H1 (cell line): ENCODE results near the gene WWP2. TPM values are rescaled to one million over a fixed set of nuclear protein-coding genes. Genes with fewer than 3 reads are reported as not detected.

ENCODE experiments used
- CTCF ChIA-PET: fragments of 300-600 bp; sonication (Branson Sonifier 250); formaldehyde crosslinking; loops from one replicate; lab custom pipeline; 2021; ENCODE audit not compliant: partially characterized antibody; lab: Charles Lee
- POLR2A ChIA-PET: fragments of 300-600 bp; sonication (Branson Sonifier 250); formaldehyde crosslinking; loops from one replicate; lab custom pipeline; 2021; ENCODE audit warnings: inconsistent platforms; ENCODE audit not compliant: partially characterized antibody; lab: Charles Lee
- DNase-seq, 2 experiments: peaks; one replicate each; pipeline versions ENCODE4 v3.0.0 to v3.0.0-alpha.2; 2010 to 2022; ENCODE audit warnings: low spot score in 2 of 2, low read depth in 1 of 2, mixed read lengths in 1 of 2
- FAIRE-seq: peaks from 2 replicates; lab custom pipeline; 2011; peaks lifted over from hg19 to GRCh38; lab: Jason Lieb, UNC
- H2AFZ ChIP-seq: 2 replicates; pipeline ENCODE4 v1.8.1; 2012; ENCODE audit warnings: low read length, inconsistent platforms
- H2AK5ac ChIP-seq: 2 replicates; pipeline ENCODE4 v1.6.1; 2013; ENCODE audit warnings: low read depth, low read length
- H2BK120ac ChIP-seq: replicated peaks from 2 replicates; pipeline ENCODE3; 2013; ENCODE audit warnings: low read depth, low read length, inconsistent platforms
- H2BK12ac ChIP-seq: 2 replicates; pipeline ENCODE4 v1.6.1; 2013; ENCODE audit warnings: low read depth, low read length
- H2BK15ac ChIP-seq: 2 replicates; pipeline ENCODE4 v1.6.1; 2013; ENCODE audit warnings: low read length
- H2BK20ac ChIP-seq: 2 replicates; pipeline ENCODE4 v1.6.1; 2013; ENCODE audit warnings: low read length
- H2BK5ac ChIP-seq: 2 replicates; pipeline ENCODE4 v1.6.1; 2013; ENCODE audit warnings: low read depth, low read length
- H3K14ac ChIP-seq: 2 replicates; pipeline ENCODE4 v1.6.1; 2013; ENCODE audit warnings: inconsistent platforms; ENCODE audit not compliant: insufficient read length
- H3K18ac ChIP-seq: 2 replicates; pipeline ENCODE4 v1.6.1; 2013; ENCODE audit warnings: low read length; ENCODE audit errors: extremely low read depth
- H3K23ac ChIP-seq: 2 replicates; pipeline ENCODE4 v1.6.1; 2013; ENCODE audit warnings: inconsistent platforms; ENCODE audit not compliant: insufficient read length
- H3K23me2 ChIP-seq: 2 replicates; pipeline ENCODE4 v1.6.1; 2013; ENCODE audit warnings: low read depth, low read length
- H3K27ac ChIP-seq: 2 replicates; pipeline ENCODE4 v1.6.1; 2011; ENCODE audit warnings: low read depth, low read length, inconsistent platforms
- H3K27me3 ChIP-seq, 4 experiments: replicated peaks in 1 of 4; 1 replicate in 1 of 4; 2 replicates in 3 of 4; pipeline versions ENCODE4 v1.6.1 to v1.8.1; 2011 to 2013; ENCODE audit warnings: low read length in 3 of 4, mild to moderate bottlenecking in 3 of 4, inconsistent platforms in 2 of 4, mixed read lengths in 2 of 4, moderate library complexity in 1 of 4; ENCODE audit not compliant: control insufficient read depth in 3 of 4, insufficient read depth in 3 of 4; ENCODE audit errors: extremely low read depth in 1 of 4
- H3K36me3 ChIP-seq, 4 experiments: 2 replicates each; pipeline versions ENCODE4 v1.6.1 to v1.8.1; 2011 to 2013; ENCODE audit warnings: mild to moderate bottlenecking in 4 of 4, low read length in 3 of 4, moderate library complexity in 2 of 4, control low read depth in 1 of 4, inconsistent platforms in 1 of 4; ENCODE audit not compliant: insufficient read depth in 4 of 4, control insufficient read depth in 2 of 4
- H3K4ac ChIP-seq: replicated peaks from 2 replicates; pipeline ENCODE3; 2013; ENCODE audit warnings: low read length, low read depth, mixed read lengths, inconsistent platforms; ENCODE audit not compliant: insufficient read length
- H3K4me1 ChIP-seq, 4 experiments: replicated peaks in 1 of 4; 1 replicate in 1 of 4; 2 replicates in 3 of 4; pipeline versions ENCODE4 v1.6.1 to v1.8.1; 2011 to 2013; ENCODE audit warnings: low read length in 3 of 4, inconsistent platforms in 2 of 4, mixed read lengths in 1 of 4; ENCODE audit not compliant: insufficient read depth in 4 of 4, control insufficient read depth in 3 of 4
- H3K4me2 ChIP-seq, 2 experiments: 2 replicates each; pipeline versions ENCODE4 v1.6.1 to v1.8.1; 2011 to 2013; ENCODE audit warnings: low read depth in 2 of 2, low read length in 2 of 2, control low read depth in 1 of 2, inconsistent platforms in 1 of 2, mild to moderate bottlenecking in 1 of 2; ENCODE audit not compliant: insufficient read depth in 1 of 2
- H3K4me3 ChIP-seq, 4 experiments: fragments of 200-600, 300-600 bp in 1 of 4; sonication (generic), shearing (Covaris generic), sonication (Bioruptor Twin) in 1 of 4; 2 replicates each; pipeline versions ENCODE4 v1.5.1 to v1.8.1; 2011 to 2016; ENCODE audit warnings: low read length in 4 of 4, low read depth in 3 of 4, control low read depth in 2 of 4, inconsistent platforms in 2 of 4, mild to moderate bottlenecking in 2 of 4, mixed read lengths in 1 of 4, moderate library complexity in 1 of 4; ENCODE audit not compliant: insufficient read depth in 2 of 4; ENCODE audit errors: extremely low read depth in 1 of 4
- H3K56ac ChIP-seq: replicated peaks from 2 replicates; pipeline ENCODE3; 2013; ENCODE audit warnings: low read depth, mild to moderate bottlenecking, mixed read lengths, low read length, inconsistent platforms; ENCODE audit not compliant: insufficient read length
- H3K79me1 ChIP-seq: 2 replicates; pipeline ENCODE4 v1.6.1; 2013; ENCODE audit warnings: low read depth, low read length, control low read depth
- H3K79me2 ChIP-seq, 2 experiments: 2 replicates each; pipeline versions ENCODE4 v1.6.1 to v1.8.1; 2012 to 2013; ENCODE audit warnings: low read length in 2 of 2, mild to moderate bottlenecking in 2 of 2, inconsistent platforms in 1 of 2; ENCODE audit not compliant: insufficient read depth in 2 of 2, control insufficient read depth in 1 of 2
- H3K9ac ChIP-seq, 4 experiments: replicated peaks in 1 of 4; 1 replicate in 1 of 4; 2 replicates in 3 of 4; pipeline versions ENCODE4 v1.6.1 to v1.8.1; 2011 to 2013; ENCODE audit warnings: low read depth in 3 of 4, low read length in 3 of 4, control low read depth in 2 of 4, mild to moderate bottlenecking in 2 of 4, moderate library complexity in 2 of 4, inconsistent platforms in 1 of 4; ENCODE audit errors: extremely low read depth in 1 of 4
- H3K9me3 ChIP-seq, 2 experiments: 2 replicates each; pipeline versions ENCODE4 v1.6.1 to v1.8.1; 2012 to 2013; ENCODE audit warnings: mild to moderate bottlenecking in 2 of 2, moderate library complexity in 2 of 2, control low read depth in 1 of 2, inconsistent platforms in 1 of 2, low read depth in 1 of 2, low read length in 1 of 2, mixed read lengths in 1 of 2; ENCODE audit not compliant: insufficient read depth in 2 of 2
- H4K20me1 ChIP-seq, 2 experiments: replicated peaks in 1 of 2; 2 replicates each; pipeline versions ENCODE3 to v1.8.1; 2011 to 2013; ENCODE audit warnings: inconsistent platforms in 2 of 2, low read length in 2 of 2, mild to moderate bottlenecking in 1 of 2; ENCODE audit not compliant: insufficient read depth in 2 of 2, control insufficient read depth in 1 of 2
- H4K5ac ChIP-seq: 2 replicates; pipeline ENCODE4 v1.6.1; 2013; ENCODE audit warnings: low read length, low read depth, mixed read lengths, inconsistent platforms; ENCODE audit not compliant: insufficient read length
- H4K8ac ChIP-seq: 2 replicates; pipeline ENCODE4 v1.8.0; 2013; ENCODE audit warnings: mild to moderate bottlenecking, moderate library complexity, low read length, inconsistent platforms; ENCODE audit not compliant: insufficient read depth; ENCODE audit errors: extremely low read depth
- H4K91ac ChIP-seq: replicated peaks from 2 replicates; pipeline ENCODE3; 2013; ENCODE audit warnings: low read length, mixed read lengths, inconsistent platforms; ENCODE audit not compliant: insufficient read length
- MAFK ChIP-seq: IDR thresholded peaks from 2 replicates; pipeline ENCODE4 v1.6.1; 2012; ENCODE audit warnings: low read depth, mild to moderate bottlenecking, improper control_type of control experiment, low read length
- WGBS, 2 experiments: shearing (Covaris generic) in 1 of 2; methylation state at CpG; one replicate each; pipeline versions ENCODE4 v1.1.6 to v1.1.7; 2013 to 2015; ENCODE audit warnings: low lambda C conversion rate in 2 of 2, mixed read lengths in 2 of 2, inconsistent platforms in 1 of 2, low coverage in 1 of 2, missing lambda C conversion rate in 1 of 2; ENCODE audit not compliant: insufficient replicate concordance in 2 of 2, insufficient coverage in 1 of 2, insufficient read length in 1 of 2; ENCODE audit errors: extremely low coverage in 1 of 2, missing lambda C conversion rate in 1 of 2; 5-methylcytosine and 5-hydroxymethylcytosine counted together
- polyA plus RNA-seq, 7 experiments: library from polyadenylated mRNA; depleted of rRNA in 3 of 7; stranded (reverse) in 5 of 7; unstranded in 2 of 7; fragments of >200 nt in 5 of 7; fragments of 200-250 nt in 2 of 7; gene quantifications; 1 replicate in 5 of 7; 2 replicates in 1 of 7; 4 replicates in 1 of 7; pipeline versions ENCODE4 v1.2.1 to v1.2.3, GENCODE V29; 2011 to 2013; ENCODE audit warnings: missing spikeins in 2 of 7, mixed read lengths in 2 of 7
- total RNA-seq: library from RNA; stranded (reverse); fragmentation: NEBNext Ultra II Directional; extraction: Animal tissue kit (Norgen Biotek cat#: 25700); gene quantifications from 2 replicates; pipeline ENCODE4 v1.2.1, GENCODE V29; 2021
- TF ChIP-seq, protein P1 (sequence below): IDR thresholded peaks from 2 replicates; pipeline ENCODE4 v1.6.1; 2012; ENCODE audit warnings: inconsistent platforms

The WWP2 gene
- total and polyA plus RNA-seq, 2 of the 8 experiments (the other 6 are each of a cell fraction or from before 2014, with no cell fraction given), result 14.1 to 42.2 TPM

DNA sequence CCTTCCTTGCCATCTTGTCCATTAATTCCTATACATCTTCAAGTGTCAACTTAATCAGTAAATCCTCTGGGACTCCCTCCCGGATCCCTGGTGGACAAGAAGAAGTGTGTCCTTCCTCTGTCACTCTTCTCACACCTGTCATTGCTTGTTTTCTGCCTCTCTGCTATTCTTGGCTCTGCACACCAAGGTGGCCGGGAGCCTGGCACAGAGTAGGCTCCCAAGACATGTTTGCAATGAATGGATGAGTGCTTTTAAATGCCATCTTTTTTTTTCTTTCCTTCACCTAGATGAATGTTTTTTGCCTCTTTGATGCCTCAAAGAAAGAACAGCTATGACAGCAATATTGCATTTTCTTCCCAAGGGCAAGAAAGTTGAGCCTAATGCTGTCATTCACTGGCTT lies 131.0 kb downstream of the WWP2 start:
- Histone ChIP-seq H3K27me3 (no peaks in the 10 kb centered on the region), H3K4me2 (no peak overlapping the region), H3K36me3 (peaks cover 0 to 10% (median 0%) of the 10 kb centered on the region in 4 experiments; a peak in 3 of 8 replicates), H4K8ac (no peak overlapping the region), H3K4me1 (peaks cover 0 to 3% (median 0%) of the 10 kb centered on the region in 4 experiments; a peak in 1 of 7 replicates), H3K79me2 (no peaks in the 10 kb centered on the region), H3K23me2 (0 out of 2 replicates have a peak, but pooled peaks cover 2% of the 10 kb centered on the region), H3K18ac (no peak overlapping the region), H3K27ac (no peak overlapping the region), H2BK5ac (no peak overlapping the region), H4K5ac (no peak overlapping the region), H4K91ac (no peak overlapping the region), H3K23ac (no peak overlapping the region), H4K20me1 (no peaks in the 10 kb centered on the region), H3K4ac (no peak overlapping the region), H3K14ac (no peak overlapping the region), H2BK12ac (no peak overlapping the region), H2BK120ac (no peak overlapping the region), H3K56ac (no peak overlapping the region), H3K9ac (no peak overlapping the region), H2BK20ac (no peak overlapping the region), H3K4me3 (no peak overlapping the region), H3K79me1 (no peaks in the 10 kb centered on the region), H2AK5ac (no peak overlapping the region), H2BK15ac (no peak overlapping the region), H3K9me3 (no peaks in the 10 kb centered on the region), H2AFZ (no peak overlapping the region)
- no peak for DNase-seq
- ChIA-PET CTCF (no interaction called here), POLR2A (no interaction called here)
- no peak for FAIRE-seq
- WGBS, 2 experiments, result 93% methylated on average over 2 of the region's 2 CpGs; no CpG with 5 or more reads in 1 of the 2 experiments
- TF ChIP-seq, protein P1, sequence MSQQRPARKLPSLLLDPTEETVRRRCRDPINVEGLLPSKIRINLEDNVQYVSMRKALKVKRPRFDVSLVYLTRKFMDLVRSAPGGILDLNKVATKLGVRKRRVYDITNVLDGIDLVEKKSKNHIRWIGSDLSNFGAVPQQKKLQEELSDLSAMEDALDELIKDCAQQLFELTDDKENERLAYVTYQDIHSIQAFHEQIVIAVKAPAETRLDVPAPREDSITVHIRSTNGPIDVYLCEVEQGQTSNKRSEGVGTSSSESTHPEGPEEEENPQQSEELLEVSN, result no peak
- TF ChIP-seq MAFK, result no peak
